SK-N-SH treated with all-trans-retinoic acid at 6 μM for 48 hours (cell line): ENCODE results near the gene ELFN1.

Source experiments
- ATAC-seq: fragments of 200-7000 bp; cut with Tn5 transposase; 3 replicates; pipeline ENCODE4 v1.9.1; 2020; ENCODE audit warnings: mild to moderate bottlenecking, moderate library complexity
- ARNTL ChIP-seq: fragments of 450-650 bp; formaldehyde crosslinking; IDR thresholded peaks from 2 replicates; pipeline ENCODE4 v1.5.0; 2020; ENCODE audit warnings: low read depth, mild to moderate bottlenecking, moderate library complexity, borderline replicate concordance
- CSDC2 ChIP-seq: fragments of 250-450 bp; sonication (Bioruptor Pico); IDR thresholded peaks from 2 replicates; pipeline ENCODE4 v1.5.0; 2020; ENCODE audit warnings: mild to moderate bottlenecking, moderate library complexity
- ESRRG ChIP-seq: fragments of 250-450 bp; sonication (Bioruptor Pico); IDR thresholded peaks from 2 replicates; pipeline ENCODE4 v1.6.1; 2021; ENCODE audit warnings: mild to moderate bottlenecking
- GLIS3 ChIP-seq: fragments of 250-450 bp; sonication (Bioruptor Pico); IDR thresholded peaks from 2 replicates; pipeline ENCODE4 v1.5.0; 2020; ENCODE audit warnings: mild to moderate bottlenecking, moderate library complexity
- ISL1 ChIP-seq: fragments of 250-450 bp; sonication (Bioruptor Pico); IDR thresholded peaks from 2 replicates; pipeline ENCODE4 v2.1.2; 2022; ENCODE audit warnings: mild to moderate bottlenecking, moderate library complexity
- OSR1 ChIP-seq: fragments of 250-450 bp; sonication (Bioruptor Pico); IDR thresholded peaks from 2 replicates; pipeline ENCODE4 v1.8.0; 2022; ENCODE audit warnings: moderate library complexity, mild to moderate bottlenecking, inconsistent platforms
- PATZ1 ChIP-seq: fragments of 250-450 bp; sonication (Bioruptor Pico); IDR thresholded peaks from 2 replicates; pipeline ENCODE4 v1.8.0; 2020; ENCODE audit warnings: mild to moderate bottlenecking, moderate library complexity, borderline replicate concordance
- PPARA ChIP-seq: fragments of 250-450 bp; sonication (Bioruptor Pico); IDR thresholded peaks from 2 replicates; pipeline ENCODE4 v1.5.0; 2020; ENCODE audit warnings: mild to moderate bottlenecking, borderline replicate concordance
- RARB ChIP-seq: fragments of 250-450 bp; sonication (Bioruptor Pico); IDR thresholded peaks from 2 replicates; pipeline ENCODE4 v1.8.0; 2021; ENCODE audit warnings: mild to moderate bottlenecking, moderate library complexity
- SNAI2 ChIP-seq: fragments of 250-450 bp; sonication (Bioruptor Pico); IDR thresholded peaks from 2 replicates; pipeline ENCODE4 v1.5.0; 2020; ENCODE audit warnings: mild to moderate bottlenecking, moderate library complexity
- TCF4 ChIP-seq: fragments of 250-450 bp; sonication (Bioruptor Pico); IDR thresholded peaks from 2 replicates; pipeline ENCODE4 v1.8.0; 2021; ENCODE audit warnings: mild to moderate bottlenecking, moderate library complexity, borderline replicate concordance
- TOX ChIP-seq: fragments of 250-450 bp; sonication (Bioruptor Pico); IDR thresholded peaks from 2 replicates; pipeline ENCODE4 v1.8.0; 2021; ENCODE audit warnings: mild to moderate bottlenecking, moderate library complexity, borderline replicate concordance
- ZC3H10 ChIP-seq: fragments of 250-450 bp; sonication (Bioruptor Pico); IDR thresholded peaks from 2 replicates; pipeline ENCODE4 v1.5.1; 2021; ENCODE audit warnings: mild to moderate bottlenecking, moderate library complexity
- ZFP3 ChIP-seq: fragments of 250-450 bp; sonication (Bioruptor Pico); IDR thresholded peaks from 2 replicates; pipeline ENCODE4 v1.5.0; 2020; ENCODE audit warnings: mild to moderate bottlenecking, moderate library complexity
- ZFP30 ChIP-seq: fragments of 450-650 bp; formaldehyde crosslinking; IDR thresholded peaks from 2 replicates; pipeline ENCODE4 v1.5.0; 2022; ENCODE audit warnings: mild to moderate bottlenecking, moderate library complexity
- ZNF565 ChIP-seq: fragments of 450-650 bp; formaldehyde crosslinking; conservative IDR thresholded peaks from 2 replicates; pipeline ENCODE4 v1.5.0; 2020; ENCODE audit warnings: low read depth, mild to moderate bottlenecking, moderate library complexity
- ZNF70 ChIP-seq: fragments of 450-650 bp; formaldehyde crosslinking; IDR thresholded peaks from 2 replicates; pipeline ENCODE4 v1.5.0; 2020; ENCODE audit warnings: mild to moderate bottlenecking, moderate library complexity
- ZNF8 ChIP-seq: fragments of 450-650 bp; formaldehyde crosslinking; IDR thresholded peaks from 2 replicates; pipeline ENCODE4 v1.5.0; 2020; ENCODE audit warnings: mild to moderate bottlenecking, moderate library complexity
- TF ChIP-seq, protein P1 (sequence below): fragments of 250-450 bp; sonication (Bioruptor Pico); IDR thresholded peaks from 2 replicates; pipeline ENCODE4 v1.5.0; 2020; ENCODE audit warnings: mild to moderate bottlenecking, moderate library complexity
- TF ChIP-seq, protein P2 (sequence below): fragments of 250-450 bp; sonication (Bioruptor Pico); IDR thresholded peaks from 2 replicates; pipeline ENCODE4 v1.8.0; 2021; ENCODE audit warnings: low read depth, mild to moderate bottlenecking, moderate library complexity, borderline replicate concordance
- TF ChIP-seq, protein P3 (sequence below): fragments of 250-450 bp; sonication (Bioruptor Pico); IDR thresholded peaks from 2 replicates; pipeline ENCODE4 v1.5.1; 2021; ENCODE audit warnings: mild to moderate bottlenecking, moderate library complexity

ELFN1 gene

GRCh38 chr7:1723254-1723653 lies 53.2 kb downstream of the ELFN1 start:
- ATAC-seq, result no peak

DNA sequence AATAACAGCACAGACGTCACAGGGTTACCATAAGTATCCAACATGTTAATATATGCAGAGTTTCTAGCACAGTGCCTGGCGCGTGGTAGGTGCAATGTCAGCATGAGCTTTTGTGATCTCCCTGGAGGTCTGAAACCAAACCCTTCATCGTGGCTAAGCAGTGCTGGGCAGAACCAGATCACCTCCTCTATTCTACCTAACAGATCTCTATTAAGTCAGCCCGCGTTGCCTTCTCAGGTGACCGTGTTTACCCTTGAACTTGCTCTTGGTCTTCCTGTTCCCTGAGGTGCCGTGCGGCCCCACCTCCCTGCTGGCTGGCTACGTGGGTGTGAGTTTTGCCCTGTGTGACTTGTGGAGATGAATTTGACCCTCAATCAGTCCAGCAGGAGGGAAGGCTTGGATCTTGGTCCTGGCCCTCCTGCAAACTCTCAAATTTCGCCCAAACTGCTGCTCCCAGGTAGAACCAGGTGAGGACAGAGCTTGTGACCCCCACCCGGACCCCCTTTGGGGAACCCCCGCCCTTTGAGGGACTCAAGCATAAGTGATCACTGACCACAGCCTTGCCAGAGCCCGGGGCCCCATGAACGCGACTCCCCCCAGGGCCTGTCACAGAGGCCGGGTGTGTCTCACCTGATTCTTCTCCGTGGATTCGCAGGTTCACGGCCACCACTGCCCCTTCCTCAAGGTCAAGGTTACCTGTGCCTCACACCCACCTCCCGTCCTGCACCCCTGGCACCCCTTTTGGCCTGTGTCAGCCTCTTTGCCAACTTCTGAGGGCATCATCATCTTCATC lies 54.2 kb downstream of the ELFN1 start:
- TF ChIP-seq TOX (CRISPR knock-in tag) (no peak), ZNF8 (no peak), ISL1 (no peak), PATZ1 (CRISPR knock-in tag) (no peak), ZFP30 (CRISPR knock-in tag) (no peak), ZNF70 (CRISPR knock-in tag) (peak; percentile 98), ZNF565 (CRISPR knock-in tag) (no peak), PPARA (CRISPR knock-in tag) (no peak)
- no peak for ATAC-seq

More at GRCh38 chr7:1723254-1723653, 53.2 kb downstream of the ELFN1 start:
- TF ChIP-seq OSR1 (CRISPR knock-in tag), result no peak

- TF ChIP-seq SNAI2 (CRISPR knock-in tag), result no peak
- TF ChIP-seq TCF4, result no peak
- TF ChIP-seq ZNF70 (CRISPR knock-in tag), result no peak
- no peak for TF ChIP-seq ZNF565 (CRISPR knock-in tag)
- TF ChIP-seq OSR1 (CRISPR knock-in tag), result no peak
- no peak for TF ChIP-seq ZFP3 (CRISPR knock-in tag)
- TF ChIP-seq TOX (CRISPR knock-in tag), result no peak
- TF ChIP-seq GLIS3 (CRISPR knock-in tag), result no peak
- TF ChIP-seq, protein P1, sequence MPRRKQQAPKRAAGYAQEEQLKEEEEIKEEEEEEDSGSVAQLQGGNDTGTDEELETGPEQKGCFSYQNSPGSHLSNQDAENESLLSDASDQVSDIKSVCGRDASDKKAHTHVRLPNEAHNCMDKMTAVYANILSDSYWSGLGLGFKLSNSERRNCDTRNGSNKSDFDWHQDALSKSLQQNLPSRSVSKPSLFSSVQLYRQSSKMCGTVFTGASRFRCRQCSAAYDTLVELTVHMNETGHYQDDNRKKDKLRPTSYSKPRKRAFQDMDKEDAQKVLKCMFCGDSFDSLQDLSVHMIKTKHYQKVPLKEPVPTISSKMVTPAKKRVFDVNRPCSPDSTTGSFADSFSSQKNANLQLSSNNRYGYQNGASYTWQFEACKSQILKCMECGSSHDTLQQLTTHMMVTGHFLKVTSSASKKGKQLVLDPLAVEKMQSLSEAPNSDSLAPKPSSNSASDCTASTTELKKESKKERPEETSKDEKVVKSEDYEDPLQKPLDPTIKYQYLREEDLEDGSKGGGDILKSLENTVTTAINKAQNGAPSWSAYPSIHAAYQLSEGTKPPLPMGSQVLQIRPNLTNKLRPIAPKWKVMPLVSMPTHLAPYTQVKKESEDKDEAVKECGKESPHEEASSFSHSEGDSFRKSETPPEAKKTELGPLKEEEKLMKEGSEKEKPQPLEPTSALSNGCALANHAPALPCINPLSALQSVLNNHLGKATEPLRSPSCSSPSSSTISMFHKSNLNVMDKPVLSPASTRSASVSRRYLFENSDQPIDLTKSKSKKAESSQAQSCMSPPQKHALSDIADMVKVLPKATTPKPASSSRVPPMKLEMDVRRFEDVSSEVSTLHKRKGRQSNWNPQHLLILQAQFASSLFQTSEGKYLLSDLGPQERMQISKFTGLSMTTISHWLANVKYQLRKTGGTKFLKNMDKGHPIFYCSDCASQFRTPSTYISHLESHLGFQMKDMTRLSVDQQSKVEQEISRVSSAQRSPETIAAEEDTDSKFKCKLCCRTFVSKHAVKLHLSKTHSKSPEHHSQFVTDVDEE (CRISPR knock-in tag), result no peak
- TF ChIP-seq RARB, result no peak
- TF ChIP-seq PATZ1 (CRISPR knock-in tag), result no peak
- no peak for TF ChIP-seq ARNTL
- no peak for TF ChIP-seq ZC3H10 (CRISPR knock-in tag)
- no peak for TF ChIP-seq ISL1
- TF ChIP-seq, protein P2, sequence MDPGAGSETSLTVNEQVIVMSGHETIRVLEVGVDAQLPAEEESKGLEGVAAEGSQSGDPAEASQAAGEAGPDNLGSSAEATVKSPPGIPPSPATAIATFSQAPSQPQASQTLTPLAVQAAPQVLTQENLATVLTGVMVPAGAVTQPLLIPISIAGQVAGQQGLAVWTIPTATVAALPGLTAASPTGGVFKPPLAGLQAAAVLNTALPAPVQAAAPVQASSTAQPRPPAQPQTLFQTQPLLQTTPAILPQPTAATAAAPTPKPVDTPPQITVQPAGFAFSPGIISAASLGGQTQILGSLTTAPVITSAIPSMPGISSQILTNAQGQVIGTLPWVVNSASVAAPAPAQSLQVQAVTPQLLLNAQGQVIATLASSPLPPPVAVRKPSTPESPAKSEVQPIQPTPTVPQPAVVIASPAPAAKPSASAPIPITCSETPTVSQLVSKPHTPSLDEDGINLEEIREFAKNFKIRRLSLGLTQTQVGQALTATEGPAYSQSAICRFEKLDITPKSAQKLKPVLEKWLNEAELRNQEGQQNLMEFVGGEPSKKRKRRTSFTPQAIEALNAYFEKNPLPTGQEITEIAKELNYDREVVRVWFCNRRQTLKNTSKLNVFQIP (CRISPR knock-in tag), result no peak
- no peak for TF ChIP-seq ESRRG (CRISPR knock-in tag)
- TF ChIP-seq CSDC2 (CRISPR knock-in tag), result no peak
- no peak for TF ChIP-seq ZNF8
- TF ChIP-seq, protein P3, sequence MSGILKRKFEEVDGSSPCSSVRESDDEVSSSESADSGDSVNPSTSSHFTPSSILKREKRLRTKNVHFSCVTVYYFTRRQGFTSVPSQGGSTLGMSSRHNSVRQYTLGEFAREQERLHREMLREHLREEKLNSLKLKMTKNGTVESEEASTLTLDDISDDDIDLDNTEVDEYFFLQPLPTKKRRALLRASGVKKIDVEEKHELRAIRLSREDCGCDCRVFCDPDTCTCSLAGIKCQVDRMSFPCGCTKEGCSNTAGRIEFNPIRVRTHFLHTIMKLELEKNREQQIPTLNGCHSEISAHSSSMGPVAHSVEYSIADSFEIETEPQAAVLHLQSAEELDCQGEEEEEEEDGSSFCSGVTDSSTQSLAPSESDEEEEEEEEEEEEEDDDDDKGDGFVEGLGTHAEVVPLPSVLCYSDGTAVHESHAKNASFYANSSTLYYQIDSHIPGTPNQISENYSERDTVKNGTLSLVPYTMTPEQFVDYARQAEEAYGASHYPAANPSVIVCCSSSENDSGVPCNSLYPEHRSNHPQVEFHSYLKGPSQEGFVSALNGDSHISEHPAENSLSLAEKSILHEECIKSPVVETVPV, result no peak
- TF ChIP-seq ZFP30 (CRISPR knock-in tag), result no peak
- TF ChIP-seq, all 23 proteins: peak for 0
- no peak for ATAC-seq
Observed at GRCh38 chr7:1725199-1725690, 55.2 kb downstream of the ELFN1 start.
